GM18861 (cell line): Measurements from ENCODE around the gene HEXIM1.
A peak's percentile ranks its signal among the peaks of the same experiment; 100 is the strongest.

ENCODE experiments used
- ATAC-seq: cut with Tn5 transposase; IDR thresholded peaks from one replicate; pipeline ENCODE4 v1.9.1; 2021; ENCODE audit not compliant: unreplicated experiment

The HEXIM1 gene

GRCh38 chr17:45168991-45169752 lies 20.9 kb downstream of the HEXIM1 start:
- ATAC-seq, result no peak

- no peak for ATAC-seq
Observed at GRCh38 chr17:45170280-45170930, 22.1 kb downstream of the HEXIM1 start.

DNA sequence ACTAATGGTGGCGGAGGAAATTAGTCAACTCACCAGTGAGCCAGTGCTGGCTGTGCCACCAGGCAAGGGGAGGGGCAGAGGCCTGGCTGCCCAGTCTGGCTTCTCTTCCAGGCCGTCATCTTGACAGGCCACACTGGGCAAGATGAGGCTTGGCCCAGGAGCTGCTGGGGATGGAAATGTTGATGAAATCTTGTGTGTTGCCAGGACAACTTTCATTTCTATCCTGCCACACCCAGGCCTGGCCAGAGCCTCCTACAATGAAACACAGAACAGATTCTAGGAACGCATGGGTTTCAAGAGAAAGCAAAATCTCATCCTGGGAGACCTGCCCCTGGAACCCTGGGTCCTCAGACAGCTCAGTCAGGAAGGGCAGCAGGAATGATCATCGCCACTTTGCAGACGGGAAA lies 22.7 kb downstream of the HEXIM1 start:
- ATAC-seq, result no peak

GRCh38 chr17:45171338-45172231 lies 23.3 kb downstream of the HEXIM1 start:
- ATAC-seq, result no peak

GRCh38 chr17:45172232-45172540 lies 23.9 kb downstream of the HEXIM1 start:
- no peak for ATAC-seq

GRCh38 chr17:45172541-45173286 lies 24.4 kb downstream of the HEXIM1 start:
- ATAC-seq, result no peak

- ATAC-seq, result no peak
Observed at GRCh38 chr17:45175759-45176115, 27.5 kb downstream of the HEXIM1 start.

DNA sequence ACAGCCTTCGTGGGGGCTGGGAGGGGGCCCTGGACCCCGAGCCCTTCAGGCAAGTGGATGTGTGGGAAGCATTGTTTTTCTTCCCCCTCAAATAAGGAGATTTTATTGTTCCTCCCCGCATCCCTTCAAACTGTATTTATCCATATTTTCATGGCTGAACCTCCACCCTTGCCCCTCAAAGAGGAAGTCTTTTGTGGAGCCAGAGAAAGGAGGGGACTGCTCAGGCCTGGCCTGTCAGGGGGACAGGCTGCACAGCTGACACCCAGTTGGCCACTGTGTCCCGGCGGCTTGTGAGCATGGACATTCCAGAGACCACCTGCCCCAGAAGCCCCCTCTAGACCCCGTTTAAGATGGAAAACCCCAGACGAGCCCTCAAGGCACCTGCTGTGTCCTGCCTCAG lies 29.3 kb downstream of the HEXIM1 start:
- no peak for ATAC-seq

- no peak for ATAC-seq
Observed at GRCh38 chr17:45184144-45184543, 35.9 kb downstream of the HEXIM1 start.

DNA sequence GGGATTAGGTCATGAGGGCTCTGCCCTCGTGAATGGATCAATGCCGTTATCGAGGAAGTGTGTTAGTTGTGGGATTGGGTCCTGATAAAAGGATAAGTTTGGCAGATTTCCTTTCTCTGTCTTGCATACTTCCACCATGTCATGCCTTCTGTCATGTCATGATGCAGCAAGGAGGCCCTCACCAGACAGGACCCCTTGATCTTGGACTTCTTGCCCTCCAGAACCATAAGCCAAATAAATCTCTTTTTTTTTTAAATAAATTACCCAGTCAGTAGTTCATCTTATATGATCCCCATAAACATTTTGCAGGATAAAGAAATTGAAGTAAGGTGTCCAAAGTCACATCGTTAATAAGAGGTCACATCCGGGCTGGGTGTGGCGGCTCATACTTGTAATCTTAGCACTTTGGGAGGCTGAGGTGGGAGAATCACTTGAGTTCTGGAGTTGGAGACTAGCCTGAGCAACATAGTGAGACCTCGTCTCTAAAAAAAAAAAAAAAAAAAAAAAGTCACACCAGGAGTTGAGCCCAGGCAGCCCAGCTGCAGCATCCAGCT lies 38.6 kb downstream of the HEXIM1 start:
- ATAC-seq, result no peak

DNA sequence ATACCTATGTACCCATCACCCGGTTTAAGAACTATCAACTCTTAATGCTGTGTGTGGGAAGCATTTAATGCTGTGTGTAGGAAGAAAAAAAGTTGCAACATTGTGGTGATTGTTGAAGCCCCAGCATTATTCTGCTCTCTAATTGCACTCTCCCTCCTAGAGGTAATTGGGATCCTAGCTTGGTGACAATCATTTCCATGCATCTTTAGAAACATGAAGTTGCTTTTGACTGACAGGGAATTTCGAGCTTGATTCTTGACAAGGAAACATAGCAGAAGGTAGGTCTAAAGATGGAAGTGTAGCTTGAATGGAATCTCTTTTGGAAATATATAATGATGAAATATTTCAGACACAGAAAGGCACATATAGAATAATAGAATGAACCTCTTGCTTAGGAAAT lies 40.7 kb downstream of the HEXIM1 start:
- ATAC-seq, result no peak

GRCh38 chr17:45190503-45191255 lies 42.4 kb downstream of the HEXIM1 start:
- ATAC-seq, result no peak

GRCh38 chr17:45195424-45195823 lies 47.1 kb downstream of the HEXIM1 start:
- ATAC-seq, result no peak

- ATAC-seq, result no peak
Observed at GRCh38 chr17:45197108-45197507, 48.8 kb downstream of the HEXIM1 start.

DNA sequence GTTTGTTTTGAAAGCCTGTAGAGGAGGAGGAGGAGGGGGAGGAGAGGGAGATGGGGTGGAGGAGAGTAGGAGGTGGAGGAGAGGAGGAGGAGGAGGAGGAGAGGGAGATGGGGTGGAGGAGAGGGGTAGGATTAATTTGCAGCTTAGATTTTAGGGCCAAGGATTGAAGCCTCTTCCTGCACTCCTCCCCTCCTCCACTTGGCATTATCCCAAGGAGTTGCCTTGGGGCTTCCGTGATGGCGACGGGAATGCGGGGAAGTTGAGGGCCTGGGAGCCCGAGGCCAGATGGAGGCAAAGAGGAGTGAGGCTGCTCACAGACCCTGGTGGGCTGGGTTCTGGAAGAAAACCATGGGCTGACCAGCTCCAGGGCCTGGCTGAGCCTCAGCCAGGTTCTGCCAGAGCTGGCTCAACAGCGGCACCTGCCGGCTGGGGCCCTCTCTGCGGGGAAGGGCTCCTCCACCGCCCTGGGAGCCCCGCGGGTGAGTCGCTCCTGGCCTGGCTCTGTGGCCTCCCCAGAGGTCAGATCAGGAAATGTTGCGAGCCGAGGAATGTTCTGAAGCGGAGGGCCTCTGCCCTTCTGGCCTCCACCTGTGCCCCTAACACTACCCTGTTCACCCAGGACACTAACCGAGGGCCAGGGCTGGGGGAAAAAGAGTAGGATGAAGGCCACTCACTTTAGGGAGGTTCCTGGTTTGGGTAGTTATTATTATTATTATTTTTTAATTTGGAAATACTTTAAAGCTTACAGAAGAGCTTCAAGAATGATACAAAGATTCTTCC lies 49.5 kb downstream of the HEXIM1 start:
- ATAC-seq, result peak; percentile 83

DNA sequence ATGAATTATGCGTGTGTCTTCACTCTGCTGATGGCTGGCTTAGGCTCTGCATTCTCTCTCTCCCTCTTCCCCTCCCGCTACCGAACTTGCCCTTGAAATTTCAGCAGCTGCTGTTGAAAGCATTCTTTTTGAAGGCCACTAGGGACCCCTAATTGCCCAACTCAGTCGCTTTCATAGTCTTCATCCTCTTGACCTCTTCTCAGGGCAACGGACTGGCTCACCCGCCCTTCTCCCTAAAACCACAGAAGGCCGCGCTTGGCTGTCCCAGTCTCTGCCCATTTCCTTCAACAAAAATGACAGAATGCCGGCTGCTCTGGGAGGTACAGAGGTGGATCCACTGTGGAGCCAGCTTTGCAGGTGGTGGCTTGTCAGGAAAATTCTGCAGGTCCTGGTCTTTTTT lies 52.4 kb downstream of the HEXIM1 start:
- no peak for ATAC-seq

DNA sequence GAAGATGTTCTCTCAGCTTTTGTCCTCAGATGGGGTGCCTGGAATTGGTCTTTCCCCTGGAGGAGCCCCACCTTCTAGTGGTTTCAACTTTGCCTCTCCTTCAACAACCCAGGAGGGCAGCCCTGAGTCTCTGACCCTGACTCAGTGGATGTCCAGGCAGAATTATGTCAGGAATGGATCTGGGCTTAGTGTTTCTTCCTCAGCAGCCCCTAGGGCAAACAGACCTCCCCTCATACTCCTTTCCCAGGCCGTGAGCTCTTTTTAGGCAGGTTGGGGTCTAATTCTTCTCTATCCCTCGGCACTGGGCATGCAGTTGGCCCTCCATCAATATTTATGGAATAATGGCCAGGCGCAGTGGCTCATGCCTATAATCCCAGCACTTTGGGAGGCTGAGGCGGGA lies 53.2 kb downstream of the HEXIM1 start:
- no peak for ATAC-seq
